ENCODE measurements around the gene RAB40C. TPM values are rescaled to one million over a fixed set of nuclear protein-coding genes. Genes with fewer than 3 reads are reported as not detected.

The RAB40C gene
- total and polyA plus RNA-seq, 9 of the 15 experiments (the other 6 are each of a cell fraction or from before 2014, with no cell fraction given), result 0.17 to 23.4 (median 8.7) TPM

GRCh38 chr16:636206-637080 lies 46.6 kb downstream of the RAB40C start, which contains the start of gene METTL26 (continued):
- TF ChIP-seq TFAP4 (CRISPR knock-in tag; IDR thresholded peaks at IDR 0.05; ENCODE audit: borderline replicate concordance), result peak; percentile 87
- peak; percentile 81 for TF ChIP-seq ZNF407 (IDR thresholded peaks at IDR 0.05; ENCODE audit: low read depth)
- TF ChIP-seq WHSC1 (IDR thresholded peaks at IDR 0.05; ENCODE audit: low read length), result no peak
- TF ChIP-seq PTBP1 (IDR thresholded peaks at IDR 0.05; ENCODE audit: low read depth, low read length), result no peak
- TF ChIP-seq ZEB2 (IDR thresholded peaks at IDR 0.05), result peak; percentile 48; the same call in 1 of the 2 replicates
- TF ChIP-seq ELF2 (CRISPR knock-in tag; IDR thresholded peaks at IDR 0.05), result no peak
- TF ChIP-seq RBM14 (IDR thresholded peaks at IDR 0.05; ENCODE audit: borderline replicate concordance, insufficient read depth, low read depth, low read length), result no peak
- peak; percentile 63; the same call in 1 of the 2 replicates for TF ChIP-seq PHF8 (IDR thresholded peaks at IDR 0.05; ENCODE audit: borderline replicate concordance, low read length)
- 0 out of 2 replicates have a peak, but pooled peaks have one; percentile 59 for TF ChIP-seq HBP1 (CRISPR knock-in tag; IDR thresholded peaks at IDR 0.05)
- no peak for TF ChIP-seq HES1 (IDR thresholded peaks at IDR 0.05; ENCODE audit: low read depth)
- no peak for TF ChIP-seq ZNF280A (IDR thresholded peaks at IDR 0.05; ENCODE audit: low read depth, partially characterized antibody)
- TF ChIP-seq ZNF644 (tag; IDR thresholded peaks at IDR 0.05; ENCODE audit: low read depth), result peak; percentile 88
- TF ChIP-seq ZBTB17 (CRISPR knock-in tag; IDR thresholded peaks at IDR 0.05), result no peak
